ENCODE data around the gene ZCCHC24.

The ZCCHC24 gene

GRCh38 chr10:79399223-79399831 lies 46.1 kb downstream of the ZCCHC24 start:
- no peak for DNase-seq (ENCODE audit: low read depth in 2 of 2)

GRCh38 chr10:79398642-79399041 lies 46.8 kb downstream of the ZCCHC24 start:
- DNase-seq (ENCODE audit: low read depth in 2 of 2), result no peak

GRCh38 chr10:79397575-79398303 lies 47.7 kb downstream of the ZCCHC24 start:
- no peak for DNase-seq (ENCODE audit: low read depth in 2 of 2)

GRCh38 chr10:79397051-79397450 lies 48.4 kb downstream of the ZCCHC24 start:
- no peak for DNase-seq (ENCODE audit: low read depth in 2 of 2)

GRCh38 chr10:79396520-79396919 lies 48.9 kb downstream of the ZCCHC24 start:
- DNase-seq (ENCODE audit: low read depth in 2 of 2), result no peak

- no peak for DNase-seq (ENCODE audit: low read depth in 2 of 2)
Measured at GRCh38 chr10:79394664-79395063, 50.8 kb downstream of the ZCCHC24 start.

GRCh38 chr10:79393924-79394610 lies 51.4 kb downstream of the ZCCHC24 start:
- DNase-seq (ENCODE audit: low read depth in 2 of 2), result no peak

GRCh38 chr10:79393221-79393923 lies 52.1 kb downstream of the ZCCHC24 start:
- DNase-seq (ENCODE audit: low read depth in 2 of 2), result no peak

GRCh38 chr10:79392506-79393176 lies 52.8 kb downstream of the ZCCHC24 start:
- no peak for DNase-seq (ENCODE audit: low read depth in 2 of 2)

GRCh38 chr10:79392020-79392398 lies 53.4 kb downstream of the ZCCHC24 start:
- DNase-seq (ENCODE audit: low read depth in 2 of 2), result no peak

GRCh38 chr10:79391231-79392019 lies 54.0 kb downstream of the ZCCHC24 start:
- DNase-seq (ENCODE audit: low read depth in 2 of 2), result no peak

GRCh38 chr10:79390551-79391229 lies 54.7 kb downstream of the ZCCHC24 start:
- DNase-seq (ENCODE audit: low read depth in 2 of 2), result no peak

GRCh38 chr10:79390057-79390456 lies 55.4 kb downstream of the ZCCHC24 start:
- DNase-seq (ENCODE audit: low read depth in 2 of 2), result no peak

- no peak for DNase-seq (ENCODE audit: low read depth in 2 of 2)
Measured at GRCh38 chr10:79387974-79388850, 57.2 kb downstream of the ZCCHC24 start.

GRCh38 chr10:79387466-79387973 lies 57.9 kb downstream of the ZCCHC24 start:
- no peak for DNase-seq (ENCODE audit: low read depth in 2 of 2)

GRCh38 chr10:79386637-79387465 lies 58.6 kb downstream of the ZCCHC24 start:
- DNase-seq (ENCODE audit: low read depth in 2 of 2), result no peak

GRCh38 chr10:79385804-79386531 lies 59.5 kb downstream of the ZCCHC24 start:
- no peak for DNase-seq (ENCODE audit: low read depth in 2 of 2)

- DNase-seq (ENCODE audit: low read depth in 2 of 2), result no peak
Measured at GRCh38 chr10:79385392-79385795, 60.0 kb downstream of the ZCCHC24 start.
